ENCODE measurements around the gene CAPZA1. TPM values are rescaled to one million over a fixed set of nuclear protein-coding genes. Genes with fewer than 3 reads are reported as not detected.
A peak's percentile ranks its signal among the peaks of the same experiment; 100 is the strongest.

CAPZA1 gene
- total RNA-seq, 6 donors from 2014 or later, result 91.1 to 196 (median 128) TPM

DNA sequence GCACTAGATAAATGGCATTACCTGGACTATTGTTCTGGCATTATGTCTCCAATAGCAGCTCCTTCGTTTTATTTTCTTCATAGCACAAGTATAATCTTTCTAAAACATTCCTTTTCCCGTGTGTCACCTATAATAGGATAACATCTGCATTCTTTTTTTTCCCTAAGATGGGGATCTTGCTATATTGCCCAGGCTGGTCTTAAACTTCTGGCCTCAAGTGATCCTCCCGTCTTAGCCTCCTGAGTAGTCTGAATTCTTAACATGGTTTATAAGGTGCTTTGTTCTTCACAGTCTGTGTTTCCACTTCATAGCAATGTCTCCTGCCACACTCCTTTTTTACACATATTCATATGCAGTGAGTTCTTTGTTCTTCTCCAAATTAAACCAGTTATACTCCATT is 46.2 kb downstream of the CAPZA1 start:
- no peaks in the 10 kb centered on the region for H3K27me3 ChIP-seq
- no peak overlapping the region for H3K4me3 ChIP-seq
- ATAC-seq (ENCODE audit: low FRiP score in 2 of 2), result no peak
- H3K9me3 ChIP-seq, result no peaks in the 10 kb centered on the region
- no peak overlapping the region for H3K27ac ChIP-seq
- no peaks in the 10 kb centered on the region for H3K4me1 ChIP-seq
- TF ChIP-seq POLR2A (IDR thresholded peaks at IDR 0.05), result no peak
- TF ChIP-seq EP300 (IDR thresholded peaks at IDR 0.05), result no peak
- TF ChIP-seq, protein P1, sequence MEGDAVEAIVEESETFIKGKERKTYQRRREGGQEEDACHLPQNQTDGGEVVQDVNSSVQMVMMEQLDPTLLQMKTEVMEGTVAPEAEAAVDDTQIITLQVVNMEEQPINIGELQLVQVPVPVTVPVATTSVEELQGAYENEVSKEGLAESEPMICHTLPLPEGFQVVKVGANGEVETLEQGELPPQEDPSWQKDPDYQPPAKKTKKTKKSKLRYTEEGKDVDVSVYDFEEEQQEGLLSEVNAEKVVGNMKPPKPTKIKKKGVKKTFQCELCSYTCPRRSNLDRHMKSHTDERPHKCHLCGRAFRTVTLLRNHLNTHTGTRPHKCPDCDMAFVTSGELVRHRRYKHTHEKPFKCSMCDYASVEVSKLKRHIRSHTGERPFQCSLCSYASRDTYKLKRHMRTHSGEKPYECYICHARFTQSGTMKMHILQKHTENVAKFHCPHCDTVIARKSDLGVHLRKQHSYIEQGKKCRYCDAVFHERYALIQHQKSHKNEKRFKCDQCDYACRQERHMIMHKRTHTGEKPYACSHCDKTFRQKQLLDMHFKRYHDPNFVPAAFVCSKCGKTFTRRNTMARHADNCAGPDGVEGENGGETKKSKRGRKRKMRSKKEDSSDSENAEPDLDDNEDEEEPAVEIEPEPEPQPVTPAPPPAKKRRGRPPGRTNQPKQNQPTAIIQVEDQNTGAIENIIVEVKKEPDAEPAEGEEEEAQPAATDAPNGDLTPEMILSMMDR (IDR thresholded peaks at IDR 0.05), result no peak
- TF ChIP-seq POLR2AphosphoS5 (IDR thresholded peaks at IDR 0.05), result no peak
- H3K36me3 ChIP-seq, result peaks cover 29 to 94% (median 51%) of the 10 kb centered on the region in 4 donors
- WGBS, 2 donors, result 90 to 93% methylated on average over 3 of the region's 3 CpGs
- no peak for DNase-seq

DNA sequence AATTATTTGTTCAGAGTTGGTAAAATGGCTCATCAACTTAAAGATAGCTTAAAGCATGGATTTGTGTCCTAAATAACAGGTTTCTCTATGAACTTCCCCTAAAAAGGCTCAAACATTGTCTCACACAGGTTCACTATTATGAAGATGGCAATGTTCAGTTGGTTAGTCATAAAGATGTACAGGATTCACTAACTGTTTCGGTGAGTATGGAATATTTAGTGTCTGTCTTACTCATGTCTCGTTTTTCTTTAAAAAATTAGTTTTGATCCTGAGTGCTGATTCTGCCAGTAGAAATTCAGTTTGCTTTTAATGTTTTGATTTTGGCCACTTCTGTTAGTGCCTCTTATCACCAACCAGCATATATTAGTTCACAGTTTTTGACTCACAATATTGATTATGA is 47.3 kb downstream of the CAPZA1 start:
- 94 to 96% methylated on average over 2 of the region's 2 CpGs for WGBS, 2 donors
- TF ChIP-seq POLR2AphosphoS5 (IDR thresholded peaks at IDR 0.05) (no peak), EP300 (IDR thresholded peaks at IDR 0.05) (no peak), POLR2A (IDR thresholded peaks at IDR 0.05) (no peak)
- TF ChIP-seq, protein P1 (IDR thresholded peaks at IDR 0.05), result no peak
- no peak overlapping the region for H3K27ac ChIP-seq
- H3K36me3 ChIP-seq, result peaks cover 21 to 94% (median 47%) of the 10 kb centered on the region in 4 donors
- no peaks in the 10 kb centered on the region for H3K27me3 ChIP-seq
- no peaks in the 10 kb centered on the region for H3K9me3 ChIP-seq
- ATAC-seq (ENCODE audit: low FRiP score in 2 of 2) (no peak), DNase-seq (no peak)
- H3K4me1 ChIP-seq, result no peaks in the 10 kb centered on the region
- H3K4me3 ChIP-seq, result no peak overlapping the region

DNA sequence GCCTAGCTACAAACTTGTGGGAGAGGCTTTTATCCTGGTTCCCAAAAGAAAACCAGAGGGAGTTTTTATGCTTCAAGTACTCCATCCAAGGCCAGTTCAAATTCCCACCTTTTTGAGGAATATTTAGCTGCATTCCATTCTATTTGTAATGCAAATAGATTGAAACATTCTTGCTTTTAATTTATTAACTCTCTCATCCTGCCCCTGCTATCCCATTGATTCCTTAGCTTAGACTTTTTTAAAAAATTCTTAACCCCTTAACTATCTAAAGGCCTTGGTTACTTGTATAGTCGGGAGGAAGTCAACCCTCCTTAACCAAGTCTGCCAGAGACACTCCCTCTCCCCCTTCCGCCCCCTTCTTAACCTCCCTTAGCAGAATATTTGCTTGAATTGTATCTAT is 52.4 kb downstream of the CAPZA1 start:
- WGBS, 2 donors, result 81% methylated on average over 2 of the region's 2 CpGs
- Histone ChIP-seq H3K9me3 (no peaks in the 10 kb centered on the region), H3K27me3 (no peaks in the 10 kb centered on the region), H3K4me3 (no peak overlapping the region), H3K27ac (no peak overlapping the region), H3K36me3 (peaks cover 7 to 57% (median 24%) of the 10 kb centered on the region in 4 donors), H3K4me1 (peaks cover 17 to 28% (median 22%) of the 10 kb centered on the region in 4 donors)
- no peak for ATAC-seq (ENCODE audit: low FRiP score in 2 of 2)
- TF ChIP-seq POLR2A (IDR thresholded peaks at IDR 0.05) (no peak), POLR2AphosphoS5 (IDR thresholded peaks at IDR 0.05) (no peak), EP300 (IDR thresholded peaks at IDR 0.05) (no peak)
- TF ChIP-seq, protein P1 (IDR thresholded peaks at IDR 0.05), result no peak
- no peak for DNase-seq

DNA sequence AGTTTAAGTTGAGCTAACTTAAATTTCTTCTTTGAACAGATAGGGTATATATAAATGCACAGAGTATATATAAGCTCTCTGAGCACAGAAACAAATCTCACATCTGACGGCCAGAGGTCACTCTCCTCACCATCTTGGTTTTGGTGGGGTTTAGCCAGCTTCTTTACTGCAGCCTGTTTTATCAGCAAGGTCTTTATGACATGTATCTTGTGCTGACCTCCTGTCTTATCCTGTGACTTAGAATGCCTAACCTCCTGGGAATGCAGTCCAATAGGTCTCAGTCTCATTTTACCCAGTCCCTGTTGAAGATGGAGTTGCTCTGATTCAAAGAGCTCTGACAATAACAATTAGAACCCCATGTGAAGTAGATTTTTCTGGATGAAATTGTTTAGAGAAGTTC is 53.2 kb downstream of the CAPZA1 start:
- H3K27ac ChIP-seq, result peak overlapping the region in 1 of 4 donors; percentile 93
- DNase-seq (no peak), ATAC-seq (ENCODE audit: low FRiP score in 2 of 2) (no peak)
- no peak overlapping the region for H3K4me3 ChIP-seq
- TF ChIP-seq POLR2AphosphoS5 (IDR thresholded peaks at IDR 0.05) (no peak), EP300 (IDR thresholded peaks at IDR 0.05) (no peak), POLR2A (IDR thresholded peaks at IDR 0.05) (no peak)
- TF ChIP-seq, protein P1 (IDR thresholded peaks at IDR 0.05), result no peak
- H3K9me3 ChIP-seq, result no peaks in the 10 kb centered on the region
- H3K27me3 ChIP-seq, result no peaks in the 10 kb centered on the region
- WGBS, 2 donors, result 89 to 100% methylated on average over 1 of the region's 1 CpG
- peaks cover 7 to 49% (median 21%) of the 10 kb centered on the region in 4 donors for H3K36me3 ChIP-seq
- peaks cover 17 to 28% (median 22%) of the 10 kb centered on the region in 4 donors for H3K4me1 ChIP-seq
